ENCODE measurements around the gene MKNK1.

- TF ChIP-seq CTCF (IDR thresholded peaks at IDR 0.05) (peak; percentile 69), REST (IDR thresholded peaks at IDR 0.05; ENCODE audit: insufficient read depth in 1 of 2, low read depth in 2 of 2, low read length in 1 of 2) (no peak)
These were observed 75.6 kb downstream of the MKNK1 start for GRCh38 chr1:46528297-46528955.
